ENCODE data around the gene FKBP10. TPM values are rescaled to one million over a fixed set of nuclear protein-coding genes. Genes with fewer than 3 reads are reported as not detected.

The FKBP10 gene
- total RNA-seq, 1 experiment from 2014 or later = 131 TPM

GRCh38 chr17:41781404-41782110 lies 31.2 kb upstream of the FKBP10 start:
- no peak for DNase-seq (ENCODE audit: low spot score)

- no peak for DNase-seq (ENCODE audit: low spot score)
Observed at GRCh38 chr17:41782142-41782541, 30.7 kb upstream of the FKBP10 start.

- DNase-seq (ENCODE audit: low spot score) = peak; percentile 77
Observed at GRCh38 chr17:41784207-41784744, 28.5 kb upstream of the FKBP10 start.

- DNase-seq (ENCODE audit: low spot score) = no peak
Observed at GRCh38 chr17:41785091-41785858, 27.5 kb upstream of the FKBP10 start.

- DNase-seq (ENCODE audit: low spot score) = peak; percentile 40
Observed at GRCh38 chr17:41785859-41786226, 27.0 kb upstream of the FKBP10 start.

- peak; percentile 100 for DNase-seq (ENCODE audit: low spot score)
Observed at GRCh38 chr17:41786227-41787020, 26.4 kb upstream of the FKBP10 start, which contains the start of gene JUP. Gene JUP, minus strand, starts transcription at chr17:41786711. Its CDS starts 14,857 bp downstream, at chr17:41771854.

- no peak for DNase-seq (ENCODE audit: low spot score)
Observed at GRCh38 chr17:41787021-41787418, 25.8 kb upstream of the FKBP10 start.

- peak; percentile 96 for DNase-seq (ENCODE audit: low spot score)
Observed at GRCh38 chr17:41792845-41793783, 19.7 kb upstream of the FKBP10 start.

- DNase-seq (ENCODE audit: low spot score) = no peak
Observed at GRCh38 chr17:41793784-41794539, 18.8 kb upstream of the FKBP10 start.

- DNase-seq (ENCODE audit: low spot score) = no peak
Observed at GRCh38 chr17:41794540-41794975, 18.2 kb upstream of the FKBP10 start.

- no peak for DNase-seq (ENCODE audit: low spot score)
Observed at GRCh38 chr17:41796121-41796895, 16.5 kb upstream of the FKBP10 start.

GRCh38 chr17:41797377-41797776 lies 15.4 kb upstream of the FKBP10 start:
- DNase-seq (ENCODE audit: low spot score) = no peak

- no peak for DNase-seq (ENCODE audit: low spot score)
Observed at GRCh38 chr17:41799366-41799765, 13.4 kb upstream of the FKBP10 start.

GRCh38 chr17:41800601-41801373 lies 12.0 kb upstream of the FKBP10 start:
- DNase-seq (ENCODE audit: low spot score) = no peak

- peak; percentile 78 for DNase-seq (ENCODE audit: low spot score)
Observed at GRCh38 chr17:41801374-41802271, 11.2 kb upstream of the FKBP10 start.

GRCh38 chr17:41803049-41804020 lies 9.5 kb upstream of the FKBP10 start:
- no peak for DNase-seq (ENCODE audit: low spot score)
